GM21367 (cell line): ENCODE measurements around the gene CBX4.
A peak's percentile ranks its signal among the peaks of the same experiment; 100 is the strongest.

Experiments
- ATAC-seq: cut with Tn5 transposase; IDR thresholded peaks from one replicate; pipeline ENCODE4 v1.9.1; 2021; ENCODE audit not compliant: unreplicated experiment

CBX4 gene

DNA sequence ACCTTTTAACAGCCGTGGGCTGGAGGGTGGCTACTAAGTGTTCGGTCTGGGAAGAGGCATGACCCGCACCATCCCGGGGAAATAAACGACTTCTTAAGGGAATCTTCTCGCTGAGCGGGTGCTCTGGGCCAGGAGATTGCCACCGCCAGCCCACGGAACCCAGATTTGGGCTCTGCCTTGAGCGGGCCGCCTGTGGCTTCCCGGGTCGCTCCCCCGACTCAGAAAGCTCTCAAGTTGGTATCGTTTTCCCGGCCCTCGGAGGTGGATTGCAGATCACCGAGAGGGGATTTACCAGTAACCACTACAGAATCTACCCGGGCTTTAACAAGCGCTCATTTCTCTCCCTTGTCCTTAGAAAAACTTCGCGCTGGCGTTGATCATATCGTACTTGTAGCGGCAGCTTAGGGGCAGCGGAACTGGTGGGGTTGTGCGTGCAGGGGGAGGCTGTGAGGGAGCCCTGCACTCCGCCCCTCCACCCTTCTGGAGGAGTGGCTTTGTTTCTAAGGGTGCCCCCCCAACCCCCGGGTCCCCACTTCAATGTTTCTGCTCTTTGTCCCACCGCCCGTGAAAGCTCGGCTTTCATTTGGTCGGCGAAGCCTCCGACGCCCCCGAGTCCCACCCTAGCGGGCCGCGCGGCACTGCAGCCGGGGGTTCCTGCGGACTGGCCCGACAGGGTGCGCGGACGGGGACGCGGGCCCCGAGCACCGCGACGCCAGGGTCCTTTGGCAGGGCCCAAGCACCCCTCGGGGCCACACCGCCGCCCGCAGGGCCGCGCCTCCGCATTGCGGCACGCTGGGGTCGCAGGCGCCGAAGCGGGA lies 3.6 kb upstream of the CBX4 start:
- ATAC-seq = no peak

DNA sequence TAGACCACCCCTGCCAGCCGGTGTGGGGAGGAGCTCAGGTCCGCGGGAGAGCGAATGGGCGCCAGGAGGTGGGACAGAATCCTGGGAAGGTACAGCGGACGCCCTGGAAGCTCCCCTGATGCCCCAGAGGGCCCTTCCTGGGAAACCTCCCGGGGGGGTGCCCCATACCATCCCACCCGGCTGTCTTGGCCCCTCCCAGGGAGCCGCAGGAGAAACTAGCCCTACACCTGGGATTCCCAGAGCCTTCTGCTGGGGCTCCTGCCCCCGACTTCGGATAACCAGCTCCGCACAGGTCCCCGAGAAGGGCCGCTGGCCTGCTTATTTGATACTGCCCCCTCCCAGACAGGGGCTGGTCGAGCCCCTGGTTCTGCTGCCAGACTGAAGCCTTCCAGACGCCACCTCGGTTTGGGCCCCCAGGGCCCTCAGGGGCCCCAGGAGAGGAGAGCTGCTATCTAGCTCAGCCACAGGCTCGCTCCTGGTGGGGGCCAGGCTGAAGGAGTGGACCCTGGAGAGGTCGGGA lies 3.0 kb upstream of the CBX4 start:
- ATAC-seq = no peak

DNA sequence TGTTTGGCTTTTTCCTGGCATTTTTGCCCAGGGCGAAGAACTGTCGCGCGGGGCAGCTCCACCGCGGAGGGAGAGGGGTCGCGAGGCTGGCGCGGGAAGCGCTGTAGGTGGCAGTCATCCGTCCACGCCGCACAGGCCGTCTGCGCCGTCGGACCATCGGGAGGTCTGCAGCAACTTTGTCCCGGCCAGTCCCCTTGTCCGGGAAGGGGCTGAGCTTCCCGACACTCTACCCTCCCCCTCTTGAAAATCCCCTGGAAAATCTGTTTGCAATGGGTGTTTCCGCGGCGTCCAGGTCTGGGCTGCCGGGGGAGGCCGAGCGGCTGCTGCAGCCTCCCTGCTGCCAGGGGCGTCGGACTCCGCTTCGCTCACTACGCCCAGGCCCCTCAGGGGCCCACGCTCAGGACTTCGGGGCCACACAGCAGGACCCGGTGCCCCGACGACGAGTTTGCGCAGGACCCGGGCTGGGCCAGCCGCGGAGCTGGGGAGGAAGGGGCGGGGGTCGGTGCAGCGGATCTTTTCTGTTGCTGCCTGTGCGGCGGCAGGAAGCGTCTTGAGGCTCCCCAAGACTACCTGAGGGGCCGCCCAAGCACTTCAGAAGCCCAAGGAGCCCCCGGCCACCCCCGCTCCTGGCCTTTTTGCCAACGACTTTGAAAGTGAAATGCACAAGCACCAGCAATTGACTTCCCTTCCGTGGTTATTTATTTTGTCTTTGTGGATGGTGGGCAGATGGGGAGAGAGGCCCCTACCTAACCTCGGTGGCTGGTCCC lies 2.3 kb upstream of the CBX4 start:
- no peak for ATAC-seq

DNA sequence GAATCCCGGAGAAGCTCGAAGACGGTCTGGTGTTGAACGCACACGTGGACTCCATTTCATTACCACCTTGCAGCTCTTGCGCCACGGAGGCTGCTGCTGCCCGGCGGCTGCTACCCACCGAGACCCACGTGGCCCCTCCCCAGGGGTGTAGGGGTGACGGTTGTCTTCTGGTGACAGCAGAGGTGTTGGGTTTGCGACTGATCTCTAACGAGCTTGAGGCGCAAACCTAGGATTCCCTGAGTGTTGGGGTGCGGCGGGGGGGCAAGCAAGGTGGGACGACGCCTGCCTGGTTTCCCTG lies 1.7 kb upstream of the CBX4 start:
- ATAC-seq = no peak

DNA sequence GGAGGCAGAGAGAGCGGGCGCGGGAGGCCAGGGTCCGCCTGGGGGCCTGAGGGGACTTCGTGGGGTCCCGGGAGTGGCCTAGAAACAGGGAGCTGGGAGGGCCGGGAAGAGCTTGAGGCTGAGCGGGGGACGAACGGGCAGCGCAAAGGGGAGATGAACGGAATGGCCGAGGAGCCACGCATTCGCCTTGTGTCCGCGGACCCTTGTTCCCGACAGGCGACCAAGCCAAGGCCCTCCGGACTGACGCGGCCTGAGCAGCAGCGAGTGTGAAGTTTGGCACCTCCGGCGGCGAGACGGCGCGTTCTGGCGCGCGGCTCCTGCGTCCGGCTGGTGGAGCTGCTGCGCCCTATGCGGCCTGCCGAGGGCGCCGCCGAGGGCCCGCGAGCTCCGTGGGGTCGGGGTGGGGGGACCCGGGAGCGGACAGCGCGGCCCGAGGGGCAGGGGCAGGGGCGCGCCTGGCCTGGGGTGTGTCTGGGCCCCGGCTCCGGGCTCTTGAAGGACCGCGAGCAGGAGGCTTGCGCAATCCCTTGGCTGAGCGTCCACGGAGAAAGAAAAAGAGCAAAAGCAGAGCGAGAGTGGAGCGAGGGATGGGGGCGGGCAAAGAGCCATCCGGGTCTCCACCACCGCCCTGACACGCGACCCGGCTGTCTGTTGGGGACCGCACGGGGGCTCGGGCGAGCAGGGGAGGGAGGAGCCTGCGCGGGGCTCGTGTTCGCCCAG lies 1.2 kb upstream of the CBX4 start:
- ATAC-seq = no peak

DNA sequence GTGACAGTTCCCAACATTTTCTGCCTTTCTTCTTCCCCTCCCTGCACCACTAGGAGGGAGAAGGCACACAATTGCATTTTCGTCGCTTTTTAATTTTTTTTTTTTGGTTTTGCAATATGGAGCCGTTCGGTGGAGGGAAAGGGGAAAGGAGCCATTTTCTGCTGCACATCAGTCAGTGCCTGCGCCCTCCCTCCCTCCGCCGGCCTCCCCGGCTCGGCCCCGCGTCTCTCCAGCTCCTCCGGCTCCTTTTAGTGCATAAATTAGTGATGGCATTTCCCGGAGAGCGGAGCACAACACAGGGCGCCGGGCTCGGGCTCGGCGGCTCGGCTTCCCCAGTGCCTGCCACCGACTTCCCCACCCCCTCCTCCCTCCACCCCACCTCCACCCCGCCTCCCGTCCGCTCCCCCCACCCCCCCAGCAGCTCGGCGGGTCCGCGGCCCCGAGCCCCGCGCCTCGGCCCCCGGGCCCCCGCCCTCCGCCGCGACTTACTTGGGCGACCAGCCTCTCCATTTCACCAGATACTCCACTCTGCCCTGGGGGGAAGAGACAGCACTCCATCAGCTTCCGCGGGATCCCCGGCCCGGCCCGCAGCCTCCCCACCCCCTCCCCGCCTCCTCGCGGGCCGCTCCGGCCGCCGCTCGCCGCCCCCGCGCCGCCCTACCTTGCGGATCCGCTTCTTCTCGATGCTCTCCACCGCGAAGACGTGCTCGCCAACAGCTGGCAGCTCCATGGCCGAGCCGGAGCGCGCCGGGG lies 542 bp downstream of the CBX4 start:
- peak; percentile 10 for ATAC-seq

DNA sequence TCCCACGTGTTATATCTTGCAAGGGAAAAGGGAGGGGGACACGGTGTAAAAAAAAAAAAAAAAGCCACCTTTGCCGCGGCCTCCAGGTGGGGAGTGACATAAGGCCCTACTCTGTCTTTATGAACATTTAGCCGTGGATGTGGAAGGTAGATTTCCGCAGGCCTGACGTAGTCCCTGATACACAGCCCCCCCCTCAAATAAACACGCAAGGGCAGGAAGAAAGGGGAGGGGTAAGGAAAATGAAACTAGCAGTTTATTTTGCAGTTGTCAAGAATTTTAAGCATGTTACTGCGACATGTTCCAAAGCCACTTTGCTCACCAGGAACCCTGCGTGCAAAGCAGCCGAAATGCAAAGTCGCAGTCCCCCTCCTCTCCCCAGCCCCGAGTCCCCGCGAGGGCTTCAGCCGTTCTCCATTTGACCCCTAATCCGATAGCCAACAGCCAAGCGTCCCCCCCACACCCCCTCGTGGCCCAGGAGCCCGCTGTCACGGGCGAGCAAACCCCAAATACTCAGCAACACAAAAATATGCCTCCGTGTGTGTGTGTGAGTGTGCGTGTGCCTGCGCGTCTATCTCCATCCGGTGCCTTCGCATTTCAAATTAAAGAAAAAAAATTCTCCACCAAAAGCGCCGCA lies 1.2 kb downstream of the CBX4 start:
- ATAC-seq = no peak

DNA sequence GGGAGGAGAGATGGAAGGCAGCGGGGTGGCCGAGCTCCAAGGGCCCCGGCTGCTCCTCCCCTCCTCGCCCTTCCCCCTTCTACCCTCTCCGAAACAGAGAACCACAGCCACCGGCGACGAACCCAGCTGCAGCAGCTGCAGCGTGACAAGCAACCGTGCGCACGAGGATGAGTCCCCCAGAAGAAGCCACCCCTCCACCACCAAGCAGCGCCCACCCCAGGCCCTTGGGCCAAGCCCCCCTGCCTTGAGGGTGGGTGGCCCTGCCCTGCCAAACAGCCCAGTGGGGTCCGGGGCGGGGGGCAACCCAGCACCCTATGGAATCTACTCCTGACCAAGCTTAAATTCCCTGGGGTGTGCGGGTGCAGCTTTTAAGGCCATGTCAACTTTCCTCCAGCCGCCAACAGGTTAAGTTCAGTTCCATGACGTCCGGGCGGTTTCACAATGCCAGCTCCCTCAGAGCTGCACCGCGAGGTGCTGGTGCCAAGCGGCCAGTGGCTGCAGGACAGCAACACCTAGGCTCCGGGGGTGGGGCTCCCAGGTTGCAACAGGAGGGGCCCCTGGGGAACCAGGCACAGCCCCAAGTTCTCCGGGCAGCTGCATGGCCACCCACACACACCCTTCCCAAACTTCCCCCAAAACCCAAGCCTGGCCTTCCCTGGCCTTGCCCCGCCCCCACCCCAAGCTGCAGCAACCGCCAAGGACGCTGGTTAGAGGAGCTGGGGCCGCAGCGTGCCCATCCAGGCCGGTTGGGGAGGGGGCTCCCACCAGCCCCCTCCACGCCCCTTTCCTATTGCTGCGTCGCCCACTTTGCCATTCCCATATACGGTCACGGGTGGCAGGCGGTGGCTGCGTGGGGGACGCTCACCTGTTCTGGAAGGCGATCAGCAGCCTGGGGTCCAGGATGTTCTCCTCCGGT lies 2.0 kb downstream of the CBX4 start:
- ATAC-seq = no peak

DNA sequence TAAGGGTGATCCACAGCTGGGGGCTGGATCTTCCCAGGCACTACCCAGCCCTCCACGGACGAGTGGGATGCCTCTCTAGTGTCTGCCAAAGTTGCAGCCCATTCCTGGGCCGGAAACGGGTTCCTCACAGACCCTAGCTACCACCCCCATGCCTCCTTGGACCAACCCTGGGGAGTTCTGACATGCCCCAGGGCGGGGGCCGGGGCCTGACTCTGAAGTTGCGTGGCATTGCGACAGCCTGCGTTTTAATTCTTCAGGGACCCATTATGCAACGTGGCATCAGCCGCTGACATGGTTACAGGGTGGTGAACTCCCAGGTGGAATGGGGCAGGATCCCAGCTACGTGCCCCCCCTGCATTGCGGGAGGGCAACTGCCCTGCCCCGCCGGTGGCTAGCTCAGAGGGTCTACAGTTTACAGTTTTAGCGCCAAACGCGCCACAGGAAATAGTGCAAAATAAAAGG lies 2.7 kb downstream of the CBX4 start:
- no peak for ATAC-seq

DNA sequence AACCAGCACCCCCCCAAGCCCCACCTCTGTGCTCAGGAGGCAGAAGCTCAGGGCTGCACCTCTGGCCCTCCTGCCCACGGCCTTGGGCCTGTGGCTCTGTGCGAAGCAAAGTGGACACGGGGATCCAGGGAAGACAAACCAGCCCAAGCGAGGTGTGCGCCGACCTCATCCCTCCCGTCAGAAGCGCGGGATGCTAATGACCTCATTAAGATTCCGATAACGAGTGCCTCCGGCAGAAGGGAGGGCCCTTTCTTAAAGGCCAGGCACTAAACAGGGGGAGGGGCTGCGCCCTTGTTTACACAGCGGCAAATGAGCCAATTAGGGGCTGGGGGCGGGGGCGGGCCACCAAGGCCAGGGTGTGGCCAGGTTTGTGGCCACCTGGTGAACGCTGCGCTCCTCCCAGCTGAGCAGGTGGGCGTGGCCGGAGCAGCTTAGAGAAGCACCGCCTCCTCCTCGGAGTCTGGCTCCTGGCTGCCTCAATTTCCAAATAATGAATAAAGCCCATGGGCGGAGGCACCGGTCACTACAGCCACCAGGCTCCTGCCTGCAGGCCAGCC lies 3.2 kb downstream of the CBX4 start:
- ATAC-seq = no peak

DNA sequence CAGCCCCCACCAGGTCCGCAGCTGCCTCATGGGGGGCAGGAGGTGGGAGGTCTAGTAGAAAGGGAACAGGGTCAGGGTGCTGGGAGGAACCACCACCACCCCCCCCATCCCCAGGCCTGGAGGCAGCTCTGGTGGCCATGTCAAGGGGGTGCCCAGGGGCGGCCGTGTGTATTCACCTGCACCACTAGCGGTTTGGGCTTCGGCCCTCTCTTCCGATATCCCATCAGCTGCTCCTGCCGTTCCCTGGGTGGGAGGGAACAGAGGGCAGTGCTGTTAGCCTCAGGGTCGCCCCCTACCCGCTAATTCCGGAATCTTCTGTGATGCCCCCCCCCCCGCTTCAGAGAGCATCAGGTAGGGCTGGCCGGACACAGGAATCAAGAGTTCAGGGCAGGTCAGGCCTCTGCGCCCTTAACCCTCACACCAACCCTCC lies 3.8 kb downstream of the CBX4 start:
- no peak for ATAC-seq

DNA sequence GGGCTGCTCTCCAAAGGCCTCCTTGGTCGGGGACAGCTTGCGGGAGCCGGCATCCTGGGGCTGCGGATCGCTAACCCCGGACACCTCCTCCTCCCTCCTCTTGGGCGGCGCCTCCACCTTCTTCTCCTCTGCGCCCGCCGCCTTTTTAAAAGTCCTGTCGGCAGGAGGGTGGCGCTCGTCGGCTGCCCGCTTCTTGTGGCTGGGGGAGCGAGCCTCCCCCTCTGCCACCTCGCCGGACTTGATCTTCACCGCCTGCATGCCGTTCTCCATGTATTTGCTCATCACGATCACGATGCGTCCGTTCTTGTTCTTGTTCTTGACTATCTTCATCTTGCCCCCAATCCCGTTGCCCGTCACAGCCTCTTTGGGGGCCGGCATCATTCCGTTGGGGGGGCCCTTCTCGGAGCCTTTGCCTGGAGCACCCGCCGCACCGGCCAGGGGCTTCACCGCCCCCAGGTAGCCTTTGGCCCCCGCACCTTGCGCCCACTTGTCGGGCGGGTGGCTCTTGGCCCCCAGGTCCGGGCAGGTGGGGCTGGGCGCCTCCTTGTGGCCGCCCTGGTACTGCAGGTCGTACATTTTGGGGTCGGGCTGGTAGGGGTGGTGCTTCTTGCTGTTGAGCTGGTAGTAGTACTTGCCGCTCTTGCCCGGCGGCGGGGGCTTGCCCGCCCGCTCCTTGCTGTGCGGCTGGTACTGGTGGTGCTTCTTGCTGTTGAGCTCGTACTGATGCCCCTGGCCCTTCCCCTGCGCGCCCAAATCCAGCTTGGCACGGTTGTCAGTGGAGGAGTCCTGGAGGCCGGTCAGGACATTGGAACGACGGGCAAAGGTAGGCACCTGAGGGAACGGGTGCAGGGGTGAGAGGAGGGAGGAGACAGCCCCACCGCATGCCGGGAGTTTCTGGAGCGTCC lies 4.4 kb downstream of the CBX4 start:
- no peak for ATAC-seq

DNA sequence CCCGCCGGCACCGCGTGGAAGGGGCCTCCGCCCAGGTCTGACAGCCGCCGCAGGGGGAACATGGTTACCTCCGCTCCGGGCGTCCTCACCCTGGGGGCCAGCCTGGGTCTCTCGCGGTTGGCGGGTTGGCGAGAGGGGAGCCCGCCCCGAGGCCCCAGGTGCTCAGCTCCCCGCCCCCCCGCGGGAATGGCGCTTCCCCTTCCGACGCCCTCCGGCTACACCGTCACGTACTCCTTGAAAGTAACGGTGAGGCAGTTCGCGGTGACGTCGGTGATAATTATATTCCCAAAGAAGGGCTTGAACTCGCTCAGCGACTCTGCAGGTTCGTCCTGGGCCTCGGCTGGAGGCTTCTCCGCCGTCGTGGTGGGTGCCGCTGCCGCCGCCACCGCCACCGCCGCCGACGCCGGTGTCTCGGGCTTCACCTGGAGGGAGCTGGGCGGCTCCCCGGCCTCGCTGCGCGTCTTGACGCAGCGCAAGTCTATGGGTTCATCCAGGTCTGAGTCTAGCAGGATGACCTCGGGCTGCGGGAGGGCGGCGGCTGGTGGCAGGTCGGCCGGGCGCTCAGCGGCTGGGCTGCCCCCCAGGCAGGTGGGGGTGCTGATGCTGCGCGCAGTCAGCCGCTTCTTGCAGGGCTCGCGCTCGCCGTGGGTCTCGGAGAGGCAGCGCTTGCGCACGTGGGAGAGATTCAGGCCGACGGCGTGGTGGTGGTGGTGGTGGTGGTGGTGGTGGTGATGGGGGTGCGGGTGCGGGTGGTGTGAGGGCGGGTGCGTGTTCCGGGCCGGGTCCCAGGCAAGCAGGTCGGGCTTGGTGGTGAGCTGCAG lies 5.3 kb downstream of the CBX4 start:
- ATAC-seq = no peak

DNA sequence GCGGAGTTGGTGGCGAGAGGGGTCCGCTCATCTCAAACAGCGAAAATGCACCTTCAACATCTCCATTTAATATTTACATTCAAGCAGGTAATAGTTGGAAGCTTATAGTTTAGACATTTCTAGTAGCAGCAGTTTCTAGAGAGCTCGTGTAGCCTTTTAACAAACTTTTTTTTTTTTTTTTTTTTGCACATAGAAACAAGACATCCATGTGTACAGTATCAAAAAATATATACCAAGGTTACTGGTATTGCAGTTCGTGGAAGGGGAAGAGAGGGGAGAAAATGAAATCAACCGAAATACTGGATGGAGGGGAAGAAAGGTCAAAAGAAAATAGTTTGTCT lies 6.2 kb downstream of the CBX4 start:
- ATAC-seq = no peak

DNA sequence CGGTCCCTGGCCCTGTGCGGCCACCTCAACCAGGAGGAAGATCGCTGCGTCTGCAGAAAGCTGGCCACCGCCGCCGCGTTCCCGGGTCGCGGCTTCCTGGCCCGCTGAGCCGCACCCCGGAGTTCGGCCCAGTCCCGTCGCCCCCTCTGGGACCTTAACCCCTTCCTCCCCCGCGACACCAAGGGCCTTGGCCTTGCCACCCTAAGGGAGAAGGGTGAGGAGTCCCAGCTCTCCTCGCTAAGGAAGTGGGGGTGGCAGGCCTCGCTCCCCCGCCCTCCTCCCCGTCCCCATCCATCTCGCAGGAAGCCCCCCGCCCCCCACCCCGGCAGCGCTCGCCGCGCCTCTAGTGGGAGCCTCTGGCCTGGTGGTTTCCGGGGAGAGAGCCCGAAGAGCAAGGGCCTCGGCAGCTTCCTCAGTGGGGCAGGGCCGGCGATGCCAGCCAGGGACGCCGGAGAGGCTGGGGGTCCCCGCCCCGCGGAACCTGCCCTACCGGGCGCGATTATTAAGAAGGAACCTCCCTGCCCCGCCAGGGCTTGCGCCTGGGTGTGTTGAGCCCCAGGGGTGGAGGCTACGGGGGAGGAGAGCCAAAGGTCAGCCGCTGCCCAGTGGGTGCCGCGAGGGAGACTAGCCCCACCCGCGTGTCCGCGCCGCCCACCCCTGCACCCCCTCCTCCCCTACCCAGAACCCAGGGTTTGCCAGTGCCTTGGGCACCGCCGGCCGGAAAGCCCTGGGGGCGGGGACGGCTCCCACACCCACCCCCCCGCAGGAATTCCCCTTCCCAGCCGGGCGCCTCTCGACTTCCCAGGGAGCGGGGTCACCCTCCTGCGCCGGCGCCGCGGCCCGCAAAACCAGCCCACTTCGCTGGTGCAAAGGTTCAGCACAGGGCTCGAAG lies 6.8 kb downstream of the CBX4 start:
- no peak for ATAC-seq
